NCI-H345 (cell line): Measurements from ENCODE around the gene BCAS1.

Experiments
- DNase-seq: peaks from one replicate; lab custom pipeline; 2025; lab: John Stamatoyannopoulos, UW

The BCAS1 gene

DNA sequence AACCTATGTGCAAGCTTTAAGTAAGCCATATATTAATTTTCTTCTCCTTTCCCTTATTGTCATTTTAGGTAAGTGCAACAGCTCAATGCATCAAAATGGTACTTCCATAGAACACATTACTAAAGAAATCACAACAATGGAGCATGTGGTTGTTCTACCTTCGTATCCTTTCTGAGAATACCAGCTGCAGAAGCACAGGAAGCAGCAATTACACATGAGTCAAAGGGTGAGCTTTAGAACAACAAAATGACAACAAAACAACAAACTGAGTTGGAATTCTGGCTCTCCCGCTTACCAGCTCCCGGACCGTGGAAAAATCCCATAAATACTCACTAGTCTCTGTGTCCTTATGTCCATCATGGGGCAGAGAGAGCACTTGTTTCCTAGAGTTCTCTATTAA is 108.9 kb downstream of the BCAS1 start:
- DNase-seq = no peak

DNA sequence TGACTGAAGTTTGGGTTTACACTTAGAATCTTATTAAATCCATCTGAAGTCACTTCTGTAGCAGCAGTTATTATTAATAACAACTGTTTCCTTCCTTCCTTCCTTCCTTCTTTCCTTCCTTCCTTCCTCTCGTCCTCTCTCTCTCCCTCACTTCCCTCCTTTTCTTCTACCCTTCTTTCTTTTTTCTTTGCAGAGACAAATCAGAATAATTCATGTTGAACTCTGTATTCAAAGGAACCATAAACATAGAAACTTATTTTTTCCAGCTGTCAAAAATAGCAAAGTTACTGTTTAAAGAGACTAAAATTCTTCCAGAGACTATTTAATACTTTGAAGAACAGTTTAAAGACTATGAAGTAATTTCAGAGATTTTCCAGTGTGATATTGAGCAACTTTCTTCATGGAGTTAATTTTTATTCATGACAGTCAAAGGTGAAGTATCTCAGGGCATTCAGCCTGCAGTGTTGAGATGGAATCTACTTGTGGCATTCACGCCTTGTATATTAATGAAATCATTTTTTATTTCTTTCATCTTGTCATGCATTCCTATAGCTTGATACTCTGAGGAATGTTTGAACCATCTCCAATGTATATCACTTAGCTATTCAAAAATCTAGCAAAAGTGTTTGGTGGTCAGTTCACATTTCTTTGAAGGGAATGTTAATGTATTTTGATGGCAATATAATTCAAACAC is 109.7 kb downstream of the BCAS1 start:
- DNase-seq = no peak

DNA sequence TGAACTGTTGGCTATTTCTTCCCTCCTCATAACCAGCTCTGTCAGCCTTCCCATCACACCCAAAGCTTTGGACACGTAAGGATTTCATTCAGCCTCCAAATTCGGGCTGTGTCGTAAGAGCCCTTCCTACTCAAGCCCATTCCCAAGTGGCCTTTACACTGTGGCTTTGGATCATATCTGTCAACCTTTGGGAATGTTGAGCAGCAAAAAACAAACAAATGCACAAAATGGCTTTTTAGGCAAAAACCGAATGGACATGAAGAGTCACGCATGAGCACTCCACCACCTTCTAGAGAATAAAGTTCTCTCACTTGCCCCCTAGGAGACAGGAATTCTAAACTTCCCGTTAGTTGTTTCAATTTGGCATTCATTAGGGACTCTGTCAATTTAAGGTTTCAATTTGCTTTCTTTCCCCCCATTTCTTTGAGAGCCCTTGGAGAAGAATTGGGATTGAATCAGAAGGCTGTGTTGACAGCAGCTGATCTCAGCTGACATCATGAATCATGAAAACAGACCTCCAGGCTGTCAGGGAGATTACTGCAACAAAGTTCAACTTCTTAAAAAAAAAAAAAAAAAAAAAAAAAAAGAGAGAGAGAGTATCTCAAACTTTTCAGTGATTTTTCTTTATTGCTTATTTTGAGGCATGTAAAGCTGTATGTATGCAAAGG is 110.3 kb downstream of the BCAS1 start:
- DNase-seq = no peak

DNA sequence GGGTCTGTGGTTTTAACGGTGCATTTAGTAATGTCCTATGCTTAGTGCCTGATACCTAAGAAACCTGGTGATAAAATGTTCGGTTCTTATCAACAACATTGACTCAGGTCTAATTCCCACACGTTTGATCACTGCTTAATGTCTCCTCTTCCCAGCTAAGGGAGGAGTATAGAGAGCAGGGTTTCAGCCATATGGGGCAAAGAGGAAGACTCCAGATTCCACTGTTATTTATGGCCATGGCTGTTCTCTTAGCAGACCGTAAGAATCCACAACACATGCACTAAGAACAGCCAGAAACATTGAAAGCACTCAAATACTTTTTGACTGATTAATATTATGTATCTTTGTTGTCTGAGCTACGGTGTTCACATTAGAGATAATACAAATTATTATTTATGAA is 112.1 kb downstream of the BCAS1 start:
- no peak for DNase-seq

DNA sequence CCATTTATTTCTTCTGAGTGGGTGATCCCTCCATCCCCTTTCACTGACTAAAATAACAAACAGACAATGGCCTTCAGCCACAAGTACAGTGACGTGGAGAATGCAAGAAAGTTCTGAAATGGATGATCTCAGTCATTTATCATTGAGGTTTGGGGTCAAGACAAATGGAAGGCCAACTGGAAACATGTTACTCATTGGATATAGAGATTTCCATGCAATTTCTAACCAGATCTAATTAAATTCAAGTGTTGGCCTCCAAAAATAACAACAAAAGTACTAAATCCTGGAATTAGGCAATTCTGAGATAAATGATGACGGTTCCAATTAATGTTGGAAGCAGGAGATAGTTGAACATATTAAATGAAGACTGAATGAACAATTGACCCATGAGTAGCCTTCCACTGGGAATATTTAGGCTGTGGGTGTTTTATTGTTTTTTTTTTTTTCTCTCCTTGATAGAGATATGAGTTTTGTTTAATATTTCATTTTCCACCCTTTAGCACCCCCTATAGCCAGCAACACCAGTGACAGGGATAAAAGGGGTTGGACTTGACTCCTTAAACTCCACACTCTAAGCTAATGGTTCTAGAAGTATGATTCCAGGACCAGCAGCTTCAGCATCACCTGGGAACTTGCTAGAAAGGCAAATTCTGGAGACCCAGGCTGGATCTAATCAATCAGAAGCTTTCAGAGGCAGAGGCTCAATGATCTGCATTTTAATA is 112.8 kb downstream of the BCAS1 start:
- no peak for DNase-seq

DNA sequence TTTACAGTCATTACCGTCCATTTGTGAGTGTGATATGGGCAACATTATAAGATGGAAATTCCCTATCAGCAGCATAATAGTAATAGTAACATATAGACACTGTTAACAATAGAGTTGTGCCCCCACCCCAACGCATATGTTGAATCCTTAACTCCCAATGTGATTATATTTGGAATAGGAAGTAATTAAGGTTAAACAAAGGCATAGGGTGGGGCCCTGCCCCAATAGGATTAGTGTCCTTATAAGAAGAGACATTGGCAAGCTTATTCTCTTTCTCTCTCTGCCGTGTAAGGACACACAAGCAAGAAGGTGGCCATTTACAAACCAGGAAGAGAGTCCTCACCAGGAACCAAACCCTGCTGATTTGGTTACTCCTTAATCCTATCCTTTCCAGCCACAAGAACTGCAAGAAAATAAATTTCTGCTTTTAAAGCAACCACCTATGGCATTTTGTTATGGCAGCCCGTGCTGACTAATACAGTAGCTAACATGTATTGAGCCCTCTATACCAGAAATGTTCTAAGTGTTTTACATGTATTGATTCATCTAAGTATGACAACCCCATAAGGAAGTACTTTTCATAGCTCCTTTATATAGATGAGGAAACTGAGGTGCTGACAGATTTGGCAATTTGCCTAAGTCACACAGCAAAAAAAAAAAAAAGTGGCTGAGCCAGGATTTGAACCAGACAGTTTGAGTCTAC is 114.2 kb downstream of the BCAS1 start:
- DNase-seq = no peak

DNA sequence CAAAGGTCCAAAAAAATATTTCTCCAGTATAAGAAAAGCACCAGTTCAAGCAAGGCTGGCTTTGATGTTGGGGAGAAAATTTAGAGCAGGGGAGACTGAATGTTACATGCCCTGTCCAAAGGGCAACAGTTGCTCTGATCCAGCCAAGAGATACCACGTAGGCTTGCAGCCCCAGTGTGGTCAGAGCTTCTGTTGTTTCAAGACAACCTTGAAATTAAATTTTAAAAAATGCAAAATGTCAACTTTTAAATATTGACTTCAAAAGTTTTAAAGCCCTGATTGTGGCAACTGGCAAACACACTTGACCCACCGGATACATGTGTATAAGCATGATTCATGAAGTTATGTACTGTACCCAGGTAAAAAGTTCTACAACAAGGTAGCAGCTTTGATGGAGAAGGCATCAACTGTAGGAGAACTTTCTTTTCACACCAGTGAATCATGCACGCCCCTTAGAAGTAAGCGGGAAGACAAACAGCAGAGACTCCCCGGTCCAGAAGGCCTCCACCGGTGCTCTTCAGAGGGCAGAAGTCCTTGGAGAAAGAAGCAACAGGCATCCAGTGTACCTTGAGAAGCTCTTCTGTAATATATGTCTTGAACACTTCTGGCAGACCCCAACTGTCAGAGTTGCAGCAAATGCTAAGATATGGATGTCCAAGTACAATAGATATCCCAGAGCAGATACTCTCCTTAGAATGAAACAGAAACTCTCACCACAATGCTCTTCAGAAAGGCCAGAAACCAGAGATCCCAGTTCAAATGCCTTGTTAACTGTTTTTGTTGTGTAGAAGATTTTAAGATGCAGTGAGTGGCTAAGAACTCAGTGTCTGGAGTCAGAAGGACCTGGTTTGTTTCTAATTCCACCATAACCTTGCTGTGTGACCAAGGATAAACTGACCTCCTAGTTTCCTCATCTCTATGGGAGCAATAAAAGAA is 115.4 kb downstream of the BCAS1 start:
- DNase-seq = no peak

DNA sequence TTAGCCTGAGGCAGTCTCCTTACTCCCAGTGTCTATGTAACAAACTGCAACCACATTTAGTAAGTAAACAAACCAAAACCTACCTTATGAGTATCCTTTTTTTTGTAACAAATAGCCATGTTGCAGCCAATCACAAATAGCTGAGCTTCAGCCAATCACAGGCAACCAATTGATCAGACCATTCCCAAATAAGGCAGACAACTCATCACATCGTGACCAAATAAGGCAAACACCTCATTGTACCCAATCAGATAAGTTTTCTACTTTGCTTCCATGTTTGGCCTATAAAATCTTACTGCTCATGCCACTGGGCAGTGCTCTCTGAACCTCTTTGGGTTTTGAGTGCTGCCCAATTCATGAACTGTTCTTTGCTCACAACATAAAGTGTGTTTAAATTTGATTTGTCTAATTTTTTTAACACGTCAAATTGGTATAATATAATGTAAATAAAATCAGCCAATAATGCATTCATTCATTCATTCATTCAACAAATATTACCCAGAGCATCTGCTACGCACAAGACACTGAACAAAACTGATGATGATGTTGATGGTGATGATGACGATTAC is 117.8 kb downstream of the BCAS1 start:
- DNase-seq = no peak

DNA sequence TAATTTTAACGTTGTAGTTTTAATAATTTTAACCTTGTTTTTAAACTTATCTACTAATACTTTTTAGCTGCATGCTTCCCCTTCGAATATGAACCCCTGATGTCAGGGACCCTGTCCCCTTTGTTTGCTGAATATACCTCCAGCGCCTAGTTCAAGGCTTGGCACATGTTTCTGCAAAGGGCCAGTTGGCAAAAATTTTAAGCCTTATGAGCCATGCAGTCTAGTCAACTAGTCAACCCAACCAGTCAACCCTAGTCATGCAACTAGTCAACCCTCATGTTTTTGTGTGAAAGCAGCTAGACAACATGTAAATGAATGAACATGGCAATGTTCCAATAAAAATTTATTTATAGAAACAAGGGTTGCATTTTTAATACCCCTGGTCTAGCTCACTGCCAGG is 119.8 kb downstream of the BCAS1 start:
- no peak for DNase-seq

DNA sequence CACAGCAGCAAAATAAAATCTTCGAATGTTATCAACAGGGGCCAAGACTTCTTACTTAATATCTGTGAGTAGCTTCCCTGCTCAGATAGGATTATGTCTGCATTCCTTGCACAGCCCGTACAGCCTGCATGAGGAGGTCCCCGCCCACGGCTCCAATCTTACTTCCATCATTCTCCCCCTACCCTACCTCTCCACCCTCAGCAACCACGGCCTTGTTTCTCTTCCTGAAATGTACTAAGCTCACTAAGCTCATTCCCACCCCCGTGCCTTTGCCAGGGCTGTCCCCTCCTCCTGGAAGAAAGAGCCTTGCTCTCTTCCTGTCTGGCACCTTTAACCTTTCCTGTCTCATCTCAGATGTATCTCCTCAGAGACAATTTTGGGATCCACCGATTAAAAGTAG is 120.4 kb downstream of the BCAS1 start:
- no peak for DNase-seq

DNA sequence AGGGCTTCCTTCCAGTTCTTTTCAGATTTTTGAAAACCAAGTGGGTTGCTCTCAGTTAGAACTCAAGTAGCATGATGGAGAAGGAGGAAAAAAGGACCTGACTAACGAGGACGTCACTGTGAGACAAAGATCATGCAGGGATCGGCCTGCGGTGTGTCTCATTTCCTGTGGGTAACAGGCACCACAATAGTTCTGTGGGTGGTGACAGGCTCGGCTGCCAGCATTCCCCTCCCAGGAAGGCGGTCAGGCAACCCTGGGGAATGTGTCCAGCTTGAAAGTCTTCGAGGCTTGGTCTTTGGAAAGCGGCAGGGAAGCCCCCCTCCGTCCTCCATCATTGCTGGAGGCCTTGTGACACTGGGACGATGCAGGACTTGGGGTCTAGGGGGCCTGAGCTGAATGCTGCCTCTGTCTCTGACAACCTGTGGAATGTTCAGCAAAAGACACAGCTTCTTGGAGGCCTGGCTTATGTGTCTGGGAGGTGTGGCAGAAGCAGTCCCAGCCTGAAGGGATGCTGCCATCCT is 121.0 kb downstream of the BCAS1 start:
- DNase-seq = no peak

DNA sequence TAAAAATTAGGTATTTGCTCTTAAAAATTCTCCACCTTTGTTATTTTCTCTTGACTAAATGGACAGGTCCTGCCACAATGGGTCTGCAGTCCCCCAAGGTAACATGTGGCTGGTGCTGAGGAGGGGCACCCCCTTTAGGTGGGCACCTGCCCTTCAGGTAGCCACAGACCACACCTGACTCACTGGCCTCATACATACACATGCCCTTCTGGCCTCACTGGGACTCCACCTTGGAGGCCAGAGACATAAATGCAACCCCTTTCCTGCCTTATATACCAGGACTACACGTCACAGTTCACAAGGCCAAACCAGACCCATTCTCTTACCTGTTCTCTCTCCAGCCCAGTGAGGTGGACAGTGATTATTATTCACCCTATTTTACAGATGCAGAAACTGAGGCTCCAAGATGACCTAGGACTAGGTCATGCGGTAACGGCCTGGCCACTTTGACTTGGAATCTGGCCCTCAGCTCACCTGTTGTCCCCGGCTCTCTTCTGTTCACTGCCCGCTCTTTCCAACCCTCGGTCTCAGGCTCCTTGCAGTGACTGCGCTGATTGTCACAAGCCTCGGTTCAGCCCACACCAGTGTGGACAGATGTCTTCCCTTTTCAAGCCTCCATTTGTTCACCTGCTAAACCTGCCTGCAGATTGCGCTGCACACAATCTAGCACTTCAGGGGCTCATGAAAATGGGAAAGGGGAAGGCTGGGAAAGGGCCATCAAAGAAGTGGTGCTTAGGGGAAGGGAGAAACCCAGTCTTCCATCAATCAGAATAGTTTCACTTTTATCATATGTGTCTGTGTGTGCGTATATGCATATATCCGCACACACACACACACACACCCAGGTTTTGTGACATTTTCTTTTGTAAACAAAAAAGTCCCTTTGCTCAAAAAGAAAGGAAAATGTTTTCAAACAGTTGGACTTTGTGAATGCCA is 121.7 kb downstream of the BCAS1 start:
- DNase-seq = no peak

DNA sequence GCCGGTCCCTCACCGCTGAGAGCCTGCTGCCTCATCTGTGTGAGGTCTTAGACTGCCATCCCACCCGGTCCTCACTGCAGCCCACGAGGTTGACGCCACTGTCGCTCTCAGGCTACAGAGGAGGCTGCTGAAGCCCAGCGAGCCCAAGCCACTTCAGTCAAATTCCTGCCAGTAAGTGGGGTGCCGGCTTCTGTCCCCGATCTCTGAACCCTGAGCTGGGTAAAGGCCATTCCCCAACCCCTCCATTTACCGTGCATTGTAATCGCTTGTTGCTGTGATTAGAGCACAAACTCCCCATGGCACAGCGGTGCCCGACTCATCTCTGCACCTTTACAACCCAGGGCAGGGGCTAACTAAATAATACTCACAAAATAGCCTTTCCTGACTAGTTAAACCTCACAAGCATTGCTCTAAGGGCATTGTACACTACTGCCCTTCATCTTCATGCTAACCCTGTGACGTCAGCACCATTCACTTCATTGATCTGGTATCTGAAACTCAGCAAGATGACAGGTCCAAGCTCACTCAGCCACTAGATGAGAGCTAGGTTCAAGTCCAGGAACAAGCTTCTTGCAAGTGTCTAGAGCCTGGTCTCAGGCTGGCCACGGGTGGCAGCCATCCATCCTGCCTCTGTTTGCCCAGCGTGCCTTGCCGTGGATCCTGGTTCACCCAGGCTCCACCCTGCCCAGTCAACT is 122.7 kb downstream of the BCAS1 start:
- no peak for DNase-seq

DNA sequence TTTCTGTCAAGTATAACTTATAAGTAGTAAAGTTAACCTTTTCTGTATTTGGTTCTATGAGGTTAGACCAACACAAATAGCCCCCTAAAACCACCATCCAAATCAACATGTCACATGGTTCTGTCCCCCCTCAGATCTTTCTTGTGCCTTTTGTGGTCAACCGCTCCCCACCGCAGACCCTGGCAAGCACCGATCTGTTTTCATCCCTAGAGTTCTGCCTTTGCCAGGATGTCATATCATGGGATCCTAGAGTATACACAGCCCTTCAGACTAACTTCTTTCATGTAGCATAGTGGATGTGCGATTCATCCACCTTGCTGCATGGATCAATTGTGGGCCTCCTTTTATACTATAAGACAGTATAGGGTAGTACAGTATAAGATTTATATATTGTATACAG is 124.3 kb downstream of the BCAS1 start:
- no peak for DNase-seq

DNA sequence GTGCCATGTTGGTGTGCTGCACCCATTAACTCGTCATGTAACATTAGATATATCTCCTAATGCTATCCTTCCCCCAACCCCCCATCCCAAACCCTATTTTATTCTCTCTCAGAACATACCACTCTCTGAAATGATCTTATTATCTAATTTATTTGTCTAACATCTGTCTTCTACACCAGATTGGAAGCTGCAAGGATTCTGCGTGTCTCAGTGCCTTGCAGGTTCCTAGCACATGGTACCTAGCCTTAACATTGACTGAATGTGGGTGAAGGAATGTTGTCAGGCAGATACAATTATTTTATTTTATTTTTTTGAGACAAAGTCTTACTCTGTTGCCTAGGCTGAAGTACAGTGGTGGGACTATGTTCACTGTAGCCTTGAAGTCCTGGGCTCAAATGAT is 124.9 kb downstream of the BCAS1 start:
- DNase-seq = no peak

DNA sequence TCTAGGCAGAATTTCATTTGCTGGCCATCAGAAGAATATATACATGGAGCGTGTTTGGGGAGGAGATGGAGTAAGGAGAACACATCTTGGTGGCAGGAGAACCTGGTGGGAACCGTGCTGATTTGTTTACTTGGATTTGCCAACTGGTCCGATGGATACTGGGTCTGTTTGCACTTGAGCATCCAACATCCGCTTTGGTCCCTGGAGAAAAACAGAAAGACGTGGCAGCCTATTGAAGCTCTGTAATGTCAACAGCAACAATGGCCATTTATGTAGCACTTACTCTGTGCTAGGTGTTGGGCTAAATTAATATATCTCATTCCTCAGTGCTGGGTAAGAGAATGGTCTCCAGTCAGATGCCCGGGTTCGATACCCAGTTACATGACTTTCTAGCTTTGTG is 125.6 kb downstream of the BCAS1 start:
- DNase-seq = no peak

DNA sequence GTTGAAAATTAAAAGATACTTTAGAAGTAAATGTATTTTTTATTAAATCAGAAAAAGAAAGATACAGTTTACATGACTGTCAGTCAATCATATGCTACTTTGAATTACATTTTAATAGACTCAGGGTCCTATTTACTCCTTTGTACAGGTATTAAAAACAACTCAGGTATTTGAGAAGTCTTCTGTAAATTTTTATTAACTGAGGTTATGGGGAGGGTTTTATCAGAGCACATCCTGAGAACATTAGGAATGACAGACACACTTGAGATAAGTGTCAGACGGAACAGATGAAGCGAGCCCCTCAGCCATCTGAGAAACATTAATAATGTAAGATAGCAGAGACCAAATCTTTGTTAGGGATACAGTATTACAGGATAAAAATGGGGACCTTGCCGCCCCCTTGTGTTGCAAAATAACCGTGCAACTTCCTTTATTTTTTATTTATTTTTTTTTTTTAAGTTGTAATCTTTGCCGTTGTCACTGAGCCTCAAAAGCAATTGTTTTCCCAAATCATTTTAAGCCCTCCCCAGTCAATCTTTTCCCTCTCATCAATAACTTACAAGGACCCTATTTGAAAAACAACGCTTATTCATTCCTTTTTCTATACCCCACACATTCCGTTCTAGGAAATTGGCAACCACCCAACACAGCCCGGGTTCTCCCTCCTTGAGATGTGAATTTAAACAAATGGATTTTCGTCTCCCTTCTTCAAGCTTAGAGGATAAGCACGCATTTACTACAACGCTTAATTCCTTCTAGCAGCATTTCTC is 126.7 kb downstream of the BCAS1 start:
- no peak for DNase-seq

DNA sequence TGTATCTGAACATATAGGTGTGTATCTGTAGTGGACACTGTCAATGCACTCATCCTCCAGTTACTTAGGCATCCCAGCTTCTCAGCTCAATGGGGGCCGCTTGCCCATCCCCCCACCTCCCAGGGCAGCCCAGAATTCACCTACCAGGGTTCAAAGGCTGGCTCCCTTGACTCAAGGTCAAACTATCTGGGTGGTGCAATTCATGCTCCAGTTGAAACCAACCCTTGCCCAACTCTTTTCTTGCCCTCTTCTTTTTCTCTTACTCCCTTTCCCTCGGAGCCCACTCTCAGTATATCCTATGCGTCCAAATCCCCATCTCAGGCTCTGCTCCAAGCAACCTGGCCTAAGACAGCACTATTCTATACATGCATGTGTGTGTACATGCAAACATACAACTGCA is 127.4 kb downstream of the BCAS1 start:
- no peak for DNase-seq

DNA sequence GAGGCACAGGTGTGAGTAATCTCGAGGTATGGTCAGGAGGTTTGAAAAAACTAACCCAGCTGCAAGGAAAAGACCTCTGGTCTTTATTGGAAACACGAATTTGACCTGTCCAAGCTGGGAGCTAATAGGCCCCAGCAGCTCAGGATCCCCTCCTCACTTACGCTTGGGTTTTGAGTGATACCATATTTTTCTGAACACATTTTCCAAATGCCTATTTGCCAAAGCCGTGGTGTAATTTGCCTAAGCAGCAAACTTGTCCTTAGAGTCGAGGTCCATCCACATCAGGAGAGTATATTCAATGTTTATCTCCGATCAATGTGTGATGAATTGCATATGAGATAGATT is 128.0 kb downstream of the BCAS1 start:
- no peak for DNase-seq
